ENCODE data around the gene PLA2G4F.

DNA sequence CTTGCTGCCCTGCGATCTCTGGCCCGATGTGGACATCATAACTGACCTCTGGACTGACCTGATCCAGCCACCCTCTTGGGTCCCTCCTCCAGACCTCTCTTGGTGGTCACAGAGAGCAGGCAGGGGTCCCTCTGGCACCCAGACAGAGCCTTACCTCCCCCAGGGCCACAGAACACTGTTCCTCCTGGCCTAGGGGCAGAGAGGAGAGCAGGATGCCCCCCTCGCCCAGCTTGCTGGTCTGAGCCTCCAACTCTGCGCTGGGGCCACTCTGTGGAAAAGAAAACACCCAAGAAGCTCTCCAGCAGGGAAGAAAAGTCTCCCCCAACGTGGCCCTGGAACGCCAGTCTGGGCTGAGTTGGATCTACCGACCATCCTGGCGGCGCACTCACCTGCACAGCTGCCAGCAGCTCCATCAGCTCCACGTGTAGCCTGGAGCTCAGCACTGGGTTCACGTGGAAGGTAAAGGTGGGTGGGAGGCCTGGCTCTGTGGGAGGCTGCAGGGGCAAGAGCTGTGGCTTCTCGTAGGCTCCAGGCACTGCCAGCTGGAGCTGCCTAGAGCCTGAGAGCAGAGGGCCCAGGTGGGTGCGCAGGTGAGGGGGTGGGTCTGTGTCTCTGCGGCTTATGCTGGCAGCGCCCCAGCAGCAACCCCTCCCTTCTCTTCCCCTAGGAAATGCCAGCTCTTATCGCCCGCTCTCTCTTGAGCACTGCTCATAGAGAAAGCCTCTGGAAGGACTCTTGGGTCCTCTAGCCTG, 6.0 kb downstream of the PLA2G4F start:
- TF ChIP-seq, protein P1, sequence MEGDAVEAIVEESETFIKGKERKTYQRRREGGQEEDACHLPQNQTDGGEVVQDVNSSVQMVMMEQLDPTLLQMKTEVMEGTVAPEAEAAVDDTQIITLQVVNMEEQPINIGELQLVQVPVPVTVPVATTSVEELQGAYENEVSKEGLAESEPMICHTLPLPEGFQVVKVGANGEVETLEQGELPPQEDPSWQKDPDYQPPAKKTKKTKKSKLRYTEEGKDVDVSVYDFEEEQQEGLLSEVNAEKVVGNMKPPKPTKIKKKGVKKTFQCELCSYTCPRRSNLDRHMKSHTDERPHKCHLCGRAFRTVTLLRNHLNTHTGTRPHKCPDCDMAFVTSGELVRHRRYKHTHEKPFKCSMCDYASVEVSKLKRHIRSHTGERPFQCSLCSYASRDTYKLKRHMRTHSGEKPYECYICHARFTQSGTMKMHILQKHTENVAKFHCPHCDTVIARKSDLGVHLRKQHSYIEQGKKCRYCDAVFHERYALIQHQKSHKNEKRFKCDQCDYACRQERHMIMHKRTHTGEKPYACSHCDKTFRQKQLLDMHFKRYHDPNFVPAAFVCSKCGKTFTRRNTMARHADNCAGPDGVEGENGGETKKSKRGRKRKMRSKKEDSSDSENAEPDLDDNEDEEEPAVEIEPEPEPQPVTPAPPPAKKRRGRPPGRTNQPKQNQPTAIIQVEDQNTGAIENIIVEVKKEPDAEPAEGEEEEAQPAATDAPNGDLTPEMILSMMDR (IDR thresholded peaks at IDR 0.05), result no peak
- TF ChIP-seq POLR2A (IDR thresholded peaks at IDR 0.05), result no peak
- TF ChIP-seq EP300 (IDR thresholded peaks at IDR 0.05), result no peak

Data from gastroesophageal sphincter (tissue), 3 donors.